CMK (cell line): ENCODE measurements around the gene PPEF2.

Experiments used
- DNase-seq: peaks from one replicate; pipeline ENCODE4 v3.0.0-alpha.2; 2010; ENCODE audit warnings: low read depth

The PPEF2 gene

DNA sequence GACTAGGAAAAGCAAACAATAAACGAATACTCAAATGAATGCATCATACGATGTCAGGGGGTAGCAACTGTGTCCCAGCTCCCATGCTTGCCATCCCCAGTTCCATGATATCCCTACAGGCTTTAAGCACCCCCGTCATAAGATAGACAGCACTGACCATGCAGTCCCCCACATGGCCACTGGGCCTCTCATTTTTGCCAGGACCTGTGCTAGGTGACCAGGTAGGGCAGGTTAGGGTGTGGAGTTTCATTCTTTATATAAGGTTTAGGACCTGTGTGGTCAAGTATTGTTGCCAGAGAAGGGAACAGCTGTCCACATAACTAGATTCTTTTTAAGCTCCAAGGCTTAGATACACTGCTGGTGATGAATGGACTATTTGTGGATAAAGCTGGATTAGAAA is 9.7 kb downstream of the PPEF2 start:
- no peak for DNase-seq

DNA sequence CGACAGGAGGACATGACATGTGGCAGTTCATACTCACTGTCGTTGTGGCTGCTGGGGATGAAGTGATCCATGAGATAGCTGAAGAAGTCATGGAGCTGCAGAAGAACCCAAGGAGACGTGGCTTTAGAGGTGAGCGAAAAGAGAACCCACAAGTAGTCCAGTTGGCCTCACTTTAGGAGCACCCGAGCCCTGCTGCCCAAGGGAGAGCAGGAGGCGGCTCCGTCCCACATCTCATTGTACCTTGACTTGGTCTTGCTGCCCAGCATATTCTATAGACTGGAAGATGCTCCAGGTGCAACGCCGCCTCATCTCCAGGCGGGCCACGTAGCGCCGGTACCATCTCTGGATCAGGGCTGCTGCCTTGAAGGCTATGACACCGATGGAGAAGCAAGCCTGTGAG is 10.6 kb downstream of the PPEF2 start:
- DNase-seq = no peak

DNA sequence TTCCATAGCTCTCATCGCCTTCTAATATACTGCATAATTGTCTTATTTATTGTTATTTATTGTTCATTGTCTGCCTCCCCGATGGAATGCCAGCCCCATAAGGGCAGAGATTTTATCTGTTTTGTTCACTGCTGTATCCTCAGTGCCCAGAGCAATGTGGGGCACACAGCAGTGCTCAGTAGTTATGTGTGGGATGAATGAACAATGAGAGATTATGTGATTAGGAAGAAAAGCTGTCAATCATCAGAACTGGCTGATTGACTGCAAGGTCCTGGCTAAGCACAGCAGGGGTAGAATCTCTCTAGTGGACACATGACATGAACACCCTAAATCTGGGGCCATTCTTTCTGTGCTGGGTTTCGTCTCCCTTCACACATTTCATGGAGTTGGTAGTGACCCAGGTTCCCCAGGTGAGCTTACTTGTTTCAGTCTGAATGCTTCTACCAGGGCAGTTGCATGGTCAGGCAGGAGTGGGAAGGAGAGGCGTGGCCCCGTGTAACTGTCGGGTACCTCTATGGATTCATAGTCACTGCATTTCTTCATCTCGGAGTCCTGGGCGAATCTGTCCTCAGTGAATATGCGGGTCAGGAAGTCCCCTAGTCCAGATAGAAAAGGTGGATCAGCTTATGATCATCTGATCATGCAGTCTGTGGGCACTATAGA is 12.6 kb downstream of the PPEF2 start:
- DNase-seq = no peak

DNA sequence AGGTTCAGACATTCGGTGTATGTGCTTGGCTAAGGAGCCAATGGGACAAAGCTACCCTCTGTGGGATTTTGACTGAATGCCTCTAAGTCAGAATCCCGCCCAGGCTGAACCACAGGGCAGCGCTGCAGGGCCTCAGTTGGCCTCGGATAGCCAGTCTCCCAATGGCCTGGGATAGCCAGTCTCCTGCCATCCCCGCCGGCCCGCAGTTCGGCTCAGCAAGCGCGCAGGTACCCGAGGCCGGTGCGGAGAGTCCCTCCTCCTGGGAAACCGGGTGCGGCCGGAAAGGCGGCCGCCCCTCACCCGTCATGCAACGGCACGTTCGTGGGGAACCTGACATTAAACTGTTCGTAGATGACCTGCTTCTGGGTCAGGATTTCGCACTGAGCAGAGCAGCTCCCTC is 16.1 kb downstream of the PPEF2 start:
- no peak for DNase-seq

DNA sequence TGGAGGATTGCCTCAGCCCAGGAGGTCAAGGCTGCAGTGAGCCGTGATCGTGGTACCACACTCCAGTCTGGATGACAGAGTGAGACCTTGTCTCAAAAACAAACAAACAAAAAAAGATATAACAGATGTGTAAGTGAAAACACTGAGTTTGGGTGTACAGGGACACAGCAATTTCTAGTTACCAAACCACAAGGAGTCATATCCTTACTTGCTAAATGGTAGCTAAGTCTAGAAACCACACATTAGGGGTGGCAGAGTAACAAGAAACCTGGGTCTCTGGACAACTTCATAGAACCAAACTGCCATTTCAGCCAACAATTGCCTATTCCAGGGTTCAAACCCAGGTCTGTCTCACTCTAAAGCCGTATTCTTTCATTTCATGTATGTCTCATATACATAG is 20.8 kb downstream of the PPEF2 start:
- no peak for DNase-seq

DNA sequence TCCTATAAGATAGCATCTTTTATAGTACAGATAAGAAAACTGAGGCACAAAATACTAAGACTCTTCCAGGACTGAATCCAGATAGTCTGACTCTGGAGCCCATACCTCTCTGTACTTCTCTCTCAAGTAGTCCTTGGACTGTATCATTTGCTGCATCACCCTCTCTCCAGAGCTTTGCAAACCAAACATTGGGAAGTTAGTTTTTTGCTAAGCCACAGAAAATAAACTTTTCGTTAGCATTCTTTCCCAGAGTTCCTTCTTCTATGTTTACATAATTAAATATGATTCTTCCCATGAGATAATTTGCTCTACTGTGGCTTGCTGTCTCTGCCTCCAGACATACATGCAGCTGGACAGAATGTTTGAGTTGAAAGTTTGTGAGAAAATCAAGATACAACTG is 22.0 kb downstream of the PPEF2 start:
- DNase-seq = no peak

DNA sequence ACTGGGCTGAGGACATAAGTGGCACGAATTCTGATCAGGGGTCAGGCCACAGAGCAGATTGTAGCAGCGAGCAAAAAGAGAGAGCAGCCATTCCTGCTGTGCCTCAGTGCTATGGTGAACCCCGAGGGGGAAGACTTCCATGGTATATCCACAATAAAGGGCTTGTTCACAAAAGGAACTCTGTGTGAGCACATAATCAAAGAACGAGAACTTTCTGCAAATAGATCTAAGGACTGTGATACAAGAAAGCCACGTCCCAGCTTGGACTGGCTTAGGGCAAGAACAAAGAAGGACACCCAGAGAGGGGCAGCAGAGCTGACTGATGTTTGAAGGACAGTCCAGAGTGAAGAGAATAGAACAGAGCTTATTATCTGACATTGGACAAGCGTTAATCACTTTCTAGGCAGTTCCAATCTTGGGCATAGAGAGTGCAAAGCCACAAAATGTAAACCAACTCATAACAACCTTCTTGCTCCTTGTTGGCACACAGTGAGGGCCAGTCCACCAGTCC is 24.0 kb downstream of the PPEF2 start:
- DNase-seq = no peak

DNA sequence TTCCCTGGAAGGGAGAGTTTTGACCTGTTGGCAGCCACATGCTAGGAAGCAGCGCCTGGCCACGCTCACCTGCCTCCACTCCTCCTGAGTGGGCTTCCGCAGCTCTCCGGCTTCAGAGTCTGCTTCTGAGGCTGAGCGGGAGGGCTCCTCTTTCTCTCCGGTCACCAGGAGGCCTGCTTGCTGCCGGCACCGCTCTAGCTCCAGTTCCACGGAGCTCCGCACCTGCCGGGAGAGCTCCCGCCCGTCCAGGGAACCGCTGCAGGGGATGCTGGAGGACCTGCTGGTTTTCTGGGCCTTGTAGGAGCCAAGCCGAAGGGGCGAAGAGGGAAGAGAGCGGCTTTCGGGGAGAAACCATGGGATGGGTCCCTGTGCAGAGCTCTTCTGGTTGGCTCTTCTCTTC is 26.0 kb downstream of the PPEF2 start:
- no peak for DNase-seq

DNA sequence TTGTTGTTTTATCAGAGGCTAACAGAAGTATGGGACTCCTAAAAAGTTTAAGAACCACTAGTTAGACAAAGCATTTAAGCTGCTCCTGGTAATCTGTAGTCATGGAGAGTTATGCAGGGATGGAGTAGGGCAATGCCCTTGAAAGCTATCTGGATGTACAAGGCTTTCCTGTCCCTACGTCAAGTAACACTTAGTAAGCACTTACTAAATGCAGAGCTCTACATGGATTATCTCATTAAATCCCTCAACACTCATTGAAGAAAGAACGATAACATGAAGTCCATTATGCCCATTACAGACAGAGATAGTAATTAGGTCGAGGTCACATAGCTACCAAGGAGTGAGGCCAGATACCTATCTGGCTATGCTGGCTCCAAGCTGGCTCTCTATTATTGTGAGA is 33.2 kb downstream of the PPEF2 start:
- no peak for DNase-seq

DNA sequence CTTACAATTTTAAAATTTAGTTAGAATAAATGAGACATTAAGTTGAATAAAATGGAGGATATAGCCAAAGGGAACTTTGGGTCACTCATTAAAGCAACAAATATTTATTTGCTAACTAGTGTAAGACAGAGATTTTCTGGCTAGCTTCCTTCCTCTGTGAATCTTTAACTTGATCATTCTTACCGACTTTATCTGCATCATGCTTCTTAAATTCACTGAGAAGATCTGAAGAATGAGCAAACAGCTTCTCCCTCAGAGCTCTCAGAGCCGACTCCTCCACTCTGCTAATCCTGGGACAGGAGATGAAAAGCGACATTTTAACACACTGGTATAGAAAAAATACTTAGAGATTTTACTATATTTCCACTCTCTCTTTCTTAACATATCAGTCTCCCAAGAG is 35.1 kb downstream of the PPEF2 start:
- DNase-seq = no peak

DNA sequence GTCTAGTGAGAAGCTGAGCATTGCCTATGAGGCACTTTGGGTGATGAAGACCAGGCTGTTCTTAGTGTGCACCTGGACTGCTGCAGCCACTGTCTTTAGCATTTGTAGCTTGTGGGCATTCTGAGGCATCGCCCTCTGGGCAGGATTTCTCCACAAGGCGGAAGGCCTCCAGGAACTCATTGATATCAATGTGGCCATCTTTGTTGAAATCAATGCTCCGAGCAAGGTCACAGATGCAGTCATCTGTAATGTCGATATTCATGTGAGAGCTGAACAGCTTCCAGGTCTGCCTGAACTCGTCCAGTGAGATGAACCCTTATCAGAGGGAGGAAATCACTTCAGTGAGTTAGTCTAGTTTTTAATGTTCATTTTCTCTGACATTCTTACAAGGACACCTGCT is 41.6 kb downstream of the PPEF2 start:
- no peak for DNase-seq

DNA sequence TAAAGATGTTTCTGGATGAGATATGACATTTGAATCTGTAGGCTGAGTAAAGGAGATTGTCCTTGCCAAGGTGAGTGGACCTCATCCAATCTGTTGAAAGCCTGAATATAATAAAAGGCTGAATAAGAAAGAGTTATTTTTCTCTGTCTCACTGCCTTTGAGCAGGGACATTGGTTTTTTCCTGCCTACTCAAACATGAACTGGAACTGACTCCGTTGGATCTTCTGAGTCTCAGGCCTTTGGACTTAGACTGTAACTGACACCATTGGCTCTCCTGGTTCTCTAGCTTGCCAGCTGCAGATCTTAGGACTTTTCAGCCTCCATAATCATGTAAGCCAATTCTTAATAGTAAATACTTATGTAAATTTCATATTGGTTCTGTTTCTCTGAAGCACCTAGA is 43.5 kb downstream of the PPEF2 start:
- DNase-seq = no peak

DNA sequence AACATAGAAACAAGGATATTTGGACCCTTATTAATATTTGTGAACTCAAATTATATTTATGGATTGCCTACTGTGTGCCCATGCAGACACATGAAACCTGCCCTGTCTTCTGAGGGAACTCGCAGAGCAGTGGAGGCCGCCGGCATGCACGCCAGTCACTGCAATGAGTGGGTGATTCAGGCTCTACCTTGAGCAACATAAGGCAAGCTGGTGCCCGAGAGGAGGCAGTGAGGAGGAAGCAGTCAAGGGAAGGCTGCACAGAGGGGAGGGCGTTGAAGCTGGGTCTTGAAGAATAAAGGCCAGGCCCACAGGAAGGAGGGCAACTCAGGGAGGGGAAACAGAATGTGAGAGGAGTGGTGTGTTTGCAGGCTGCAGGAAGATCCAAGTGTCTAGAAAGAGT is 52.8 kb downstream of the PPEF2 start:
- DNase-seq = no peak

DNA sequence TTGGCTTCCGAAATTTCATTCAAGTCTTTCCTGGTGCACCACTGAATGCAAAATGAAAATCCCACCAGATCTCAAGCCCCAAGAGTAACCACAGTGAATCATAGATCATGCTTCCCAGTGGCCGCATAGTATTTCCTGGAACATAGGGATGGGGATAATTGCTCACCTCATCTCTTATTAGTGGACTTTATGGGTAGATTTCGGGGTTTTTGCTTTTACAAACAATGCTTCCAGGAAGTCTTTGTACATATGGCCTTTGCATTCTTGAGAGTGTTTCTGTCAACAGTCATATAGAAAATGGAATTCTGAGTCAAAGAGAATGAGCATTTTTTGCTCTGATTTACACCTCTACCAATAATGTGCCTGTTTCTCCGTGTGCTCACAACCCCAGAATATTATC is 53.4 kb downstream of the PPEF2 start:
- no peak for DNase-seq

DNA sequence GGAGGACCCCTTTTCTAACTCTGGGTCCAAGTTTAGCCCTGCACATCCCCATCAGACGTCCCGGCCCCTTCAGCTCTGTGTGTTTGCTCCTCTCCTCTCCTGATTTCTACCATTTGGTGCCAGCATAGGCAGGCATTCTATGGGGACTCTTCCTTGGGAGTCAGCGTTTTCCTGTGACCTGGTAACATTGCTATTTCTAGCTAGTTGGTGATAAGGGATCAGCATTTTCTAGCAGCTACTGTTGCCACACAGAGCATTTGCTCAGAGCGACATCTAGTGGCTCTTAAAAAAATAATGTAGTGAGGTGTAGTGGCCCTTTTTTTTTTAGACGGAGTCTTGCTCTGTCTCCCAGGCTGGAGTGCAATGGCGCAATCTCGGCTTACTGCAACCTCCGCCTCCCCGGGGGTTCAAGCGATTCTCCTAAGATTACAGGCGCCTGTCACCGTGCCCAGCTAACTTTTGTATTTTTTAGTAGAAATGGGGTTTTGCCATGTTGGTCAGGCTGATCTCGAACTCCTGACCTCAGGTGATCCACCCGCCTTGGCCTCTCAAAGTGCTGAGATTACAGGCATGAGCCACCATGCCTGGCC is 54.0 kb downstream of the PPEF2 start:
- peak; percentile 54 for DNase-seq

DNA sequence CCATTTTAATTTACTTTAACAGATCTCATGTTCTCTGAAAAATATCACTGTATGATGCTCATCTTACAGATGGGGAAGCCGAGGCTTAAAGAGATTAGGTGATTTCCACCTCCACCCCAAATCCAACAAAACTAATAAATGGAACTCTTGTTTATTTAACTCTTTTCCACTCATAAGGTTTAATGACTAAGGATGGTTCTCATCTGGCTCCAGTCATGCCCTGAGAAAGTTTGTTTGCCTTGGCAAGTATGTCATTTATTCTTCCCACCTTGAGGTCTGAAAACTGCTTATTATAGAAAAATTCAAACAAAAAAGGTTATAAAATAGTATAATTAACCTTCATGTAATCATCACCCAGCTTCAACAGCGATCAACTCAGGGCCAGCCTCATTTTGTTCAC is 56.3 kb downstream of the PPEF2 start:
- DNase-seq = no peak

DNA sequence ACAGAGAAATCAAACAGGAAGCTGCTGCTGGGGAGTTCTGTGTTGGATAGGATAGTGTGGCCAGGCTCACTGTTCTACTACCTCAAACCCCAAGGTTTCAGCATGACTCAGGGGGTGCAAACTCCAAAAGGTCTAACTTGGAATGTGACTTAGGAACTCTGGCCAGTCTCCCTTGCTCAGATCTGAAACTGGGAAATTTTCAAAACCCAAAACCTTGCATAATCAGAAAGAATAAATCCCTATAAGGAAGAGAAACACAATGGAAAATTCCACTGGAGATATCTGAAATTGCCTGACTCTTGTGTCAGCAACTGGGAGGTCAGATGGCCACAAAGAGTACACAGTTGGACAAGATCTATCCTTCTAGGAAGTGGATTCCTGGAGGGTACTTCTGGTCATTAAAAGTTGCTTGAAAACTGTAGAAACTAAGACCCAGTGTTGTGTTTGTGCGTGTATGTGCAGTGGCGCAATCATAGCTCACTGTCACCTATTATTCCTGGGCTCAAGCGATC is 58.0 kb downstream of the PPEF2 start:
- DNase-seq = no peak

DNA sequence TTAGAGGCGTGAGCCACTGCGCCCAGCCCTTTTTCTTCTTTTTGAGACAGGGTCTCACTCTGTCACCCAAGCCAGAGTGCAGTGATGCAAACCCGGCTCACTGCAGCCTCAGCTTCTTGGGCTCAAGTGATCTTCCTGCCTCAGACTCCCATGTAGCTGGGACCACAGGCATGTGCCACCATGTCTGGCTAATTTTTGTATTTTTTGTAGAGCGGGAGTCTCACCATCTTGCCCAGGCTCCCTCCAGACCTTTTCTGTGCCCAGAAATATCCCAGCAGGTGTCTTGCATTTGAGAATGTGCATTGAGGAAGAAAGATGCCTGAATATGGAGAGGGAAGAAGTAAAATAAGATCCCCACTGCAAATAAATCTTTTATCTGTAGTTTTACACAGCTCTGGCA is 58.7 kb downstream of the PPEF2 start:
- no peak for DNase-seq

DNA sequence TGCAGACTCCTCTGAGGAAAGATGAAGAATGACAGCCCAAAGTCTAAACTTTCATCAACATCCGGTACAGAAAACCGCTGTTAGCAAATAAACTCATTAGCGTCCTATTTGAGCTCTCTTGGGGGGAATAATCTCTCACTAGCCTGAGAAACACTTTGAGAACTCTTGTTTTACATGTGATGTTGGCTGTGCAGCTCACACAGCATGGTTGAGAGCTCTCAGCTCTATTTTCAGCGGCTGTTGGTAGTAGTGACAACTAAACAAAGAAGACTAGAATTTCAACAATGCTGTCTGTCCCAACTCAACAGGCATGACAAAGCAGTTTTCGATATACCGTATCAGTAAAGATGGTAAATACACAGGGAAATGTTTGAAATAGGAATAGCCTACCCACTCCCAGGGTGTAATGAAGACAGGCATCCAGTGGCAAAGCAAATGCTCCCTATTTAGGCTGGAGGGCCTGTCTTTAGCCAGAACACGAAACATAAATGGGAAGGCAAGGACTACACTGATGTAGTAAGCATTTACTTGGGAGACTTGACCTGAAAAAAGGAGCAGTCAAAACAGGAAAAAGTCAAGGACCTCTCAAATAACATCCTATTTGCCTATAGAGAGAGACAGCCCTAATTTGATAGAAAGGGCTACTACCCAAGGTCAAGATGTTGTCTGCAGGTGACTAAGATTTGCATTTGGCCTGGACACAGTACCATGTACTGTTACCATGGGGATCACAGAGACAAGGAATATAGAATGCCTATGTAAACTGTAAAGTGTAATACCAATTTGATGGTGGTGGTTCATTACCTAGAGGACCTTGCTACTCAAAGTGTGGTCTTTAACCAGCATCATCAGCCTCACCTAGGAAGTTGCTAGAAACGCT is 60.4 kb downstream of the PPEF2 start:
- no peak for DNase-seq

DNA sequence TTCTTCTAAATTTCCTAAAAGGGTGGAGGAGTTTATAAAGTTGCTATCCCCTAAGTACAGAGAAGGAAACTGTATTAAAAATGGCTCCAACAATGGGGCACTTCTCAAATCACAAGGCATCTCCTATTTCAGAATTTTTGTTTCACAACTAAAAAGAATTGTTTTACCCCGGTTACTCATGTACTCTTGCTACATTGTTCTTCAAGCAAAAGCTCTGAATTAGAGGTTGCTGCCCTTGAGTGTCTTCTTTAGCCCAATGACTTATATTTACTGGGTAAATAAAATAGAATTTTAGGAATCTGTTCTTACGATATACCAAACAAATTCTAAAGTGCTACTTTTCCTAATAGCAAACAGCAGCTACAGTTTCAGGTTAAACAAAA is 67.5 kb downstream of the PPEF2 start:
- no peak for DNase-seq

DNA sequence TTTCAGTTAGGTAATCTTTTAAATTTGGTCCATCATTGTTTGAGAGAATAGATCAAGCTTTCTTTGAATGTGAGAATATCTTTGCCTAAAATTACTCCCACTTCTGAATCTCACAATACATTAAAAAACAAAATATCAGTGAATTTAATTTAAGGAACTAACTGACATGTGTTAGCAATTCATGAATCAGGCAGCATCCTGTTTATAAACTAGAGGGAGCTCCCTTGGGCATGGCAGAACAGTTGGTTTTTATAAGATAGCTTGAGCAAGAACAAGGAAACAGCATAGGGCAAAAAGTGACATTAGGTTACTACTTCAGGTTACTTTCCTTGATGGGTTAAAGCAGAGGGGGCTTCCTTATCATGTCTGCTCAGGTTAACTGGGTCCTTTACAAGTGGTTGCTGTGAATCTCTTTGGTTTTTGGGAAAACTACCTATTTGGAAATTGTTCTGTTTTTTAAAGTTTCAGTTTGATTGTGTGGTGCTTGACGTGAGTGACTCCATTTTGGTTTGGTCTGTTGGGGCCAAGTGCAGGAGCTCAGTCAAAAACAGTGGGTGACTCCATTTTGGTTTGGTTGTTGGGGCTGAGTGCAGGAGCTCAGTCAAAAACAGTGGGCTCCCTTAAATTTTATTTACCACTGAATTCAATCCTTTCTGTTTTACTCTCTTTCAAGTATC is 68.0 kb downstream of the PPEF2 start:
- DNase-seq = no peak

DNA sequence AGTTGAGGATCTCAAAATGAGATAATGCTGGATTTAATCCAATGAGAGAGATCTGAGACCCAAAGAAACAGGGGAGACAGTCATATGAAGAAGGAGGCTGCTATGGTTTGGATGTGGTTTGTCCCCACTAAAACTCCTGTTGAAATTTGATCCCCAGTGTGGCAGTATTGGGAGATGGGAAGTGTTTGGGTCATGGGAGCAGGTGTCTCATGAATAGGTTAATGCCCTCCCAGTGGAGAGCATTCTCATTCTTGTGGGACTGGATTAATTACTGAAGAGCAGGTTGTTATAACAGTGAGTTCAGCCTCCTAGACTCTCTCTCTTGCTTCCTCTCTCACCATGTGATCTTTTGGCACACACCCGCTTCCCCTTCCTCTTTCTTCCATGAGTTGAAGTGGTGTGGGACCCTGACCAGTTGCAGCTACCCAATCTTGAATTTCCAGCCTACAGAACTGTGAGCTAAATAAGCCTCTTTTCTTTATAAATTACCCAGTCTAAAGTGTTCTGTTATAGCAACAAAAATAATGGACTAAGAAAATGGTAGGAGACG is 70.3 kb downstream of the PPEF2 start:
- DNase-seq = peak; percentile 25
